HT-29 (cell line): ENCODE data around the gene GABRD. TPM values are rescaled to one million over a fixed set of nuclear protein-coding genes. Genes with fewer than 3 reads are reported as not detected.

Experiments
- DNase-seq: peaks from one replicate; pipeline ENCODE4 v3.0.0-alpha.2; 2015; ENCODE audit warnings: low spot score
- total RNA-seq: library from RNA; depleted of rRNA; stranded (reverse); fragments of >200 nt; shearing (Covaris generic); gene quantifications from 2 replicates; pipeline ENCODE4 v1.2.3, GENCODE V29; 2014; rRNA removed

Gene GABRD
- total RNA-seq, 1 experiment from 2014 or later: not detected

- no peak for DNase-seq
These were observed 56.0 kb downstream of the GABRD start for GRCh38 chr1:2074944-2075740.

GRCh38 chr1:2076826-2077225 is 57.7 kb downstream of the GABRD start:
- no peak for DNase-seq

- DNase-seq: no peak
These were observed 59.0 kb downstream of the GABRD start for GRCh38 chr1:2078170-2078569.

- DNase-seq: no peak
These were observed 60.4 kb downstream of the GABRD start for GRCh38 chr1:2079396-2080085.

GRCh38 chr1:2080140-2080539 is 61.0 kb downstream of the GABRD start:
- no peak for DNase-seq

Other genes starting within 250 kb of the GABRD start
- gene NADK, start 240.9 kb upstream of the GABRD start, total RNA-seq: 98.1 and 99.6 TPM in 2 replicates
- gene GNB1, start 128.3 kb upstream of the GABRD start, total RNA-seq: 58.1 and 60.5 TPM in 2 replicates
- gene CALML6, start 104.1 kb upstream of the GABRD start, total RNA-seq: 0.91 TPM in 1 of 2 replicates, not detected in the other
- gene TMEM52, start 100.1 kb upstream of the GABRD start, total RNA-seq: 10.8 and 12.0 TPM in 2 replicates
- gene CFAP74, start 15.6 kb upstream of the GABRD start, total RNA-seq: not detected in 2 replicates
- 54.8 and 67.4 TPM in 2 replicates for gene PRKCZ, start 31.1 kb downstream of the GABRD start, total RNA-seq
- 99.3 and 119 TPM in 2 replicates for gene FAAP20, start 175.4 kb downstream of the GABRD start, total RNA-seq
- 12.1 and 15.2 TPM in 2 replicates for gene SKI, start 209.0 kb downstream of the GABRD start, total RNA-seq